A549 (cell line): ENCODE results near the gene AMFR. TPM values are rescaled to one million over a fixed set of nuclear protein-coding genes. Genes with fewer than 3 reads are reported as not detected.

Source experiments
- ATAC-seq, 2 experiments: fragments of 200-7000 bp in 1 of 2; fragments of >200 bp in 1 of 2; cut with Nextera tagmentation in 1 of 2; cut with Tn5 transposase in 1 of 2; 3 replicates each; pipeline versions ENCODE4 v1.8.0 to v1.9.1; 2018 to 2020; ENCODE audit warnings: mild to moderate bottlenecking in 1 of 2, moderate library complexity in 1 of 2
- CTCF ChIA-PET: fragments of 300-600 bp; sonication (Branson Sonifier 250); formaldehyde crosslinking; extraction: SDS; loops from one replicate; lab custom pipeline; 2021; ENCODE audit warnings: antibody characterized with exemption, inconsistent platforms; lab: Yijun Ruan, JAX
- POLR2A ChIA-PET: fragments of 350-600 bp; formaldehyde crosslinking; extraction: SDS; loops from one replicate; lab custom pipeline; 2021; ENCODE audit warnings: antibody characterized with exemption, inconsistent platforms; lab: Yijun Ruan, JAX
- DNase-seq, 2 experiments: peaks; one replicate each; pipeline versions ENCODE4 v3.0.0 to v3.0.0-alpha.2; 2011 to 2016; ENCODE audit warnings: low read depth in 1 of 2, low spot score in 1 of 2
- FAIRE-seq: peaks from 2 replicates; lab custom pipeline; 2011; peaks lifted over from hg19 to GRCh38; lab: Jason Lieb, UNC
- H3K27ac ChIP-seq, 2 experiments: fragments of >200 bp; sonication (Bioruptor Twin); formaldehyde crosslinking; 3 replicates each; pipeline ENCODE4 v1.5.1; 2016 to 2017
- H3K4me1 ChIP-seq: fragments of >200 bp; sonication (Bioruptor Twin); formaldehyde crosslinking; 3 replicates; pipeline ENCODE4 v1.6.1; 2016
- H3K4me2 ChIP-seq: fragments of >200 bp; sonication (Bioruptor Twin); formaldehyde crosslinking; 3 replicates; pipeline ENCODE4 v1.6.1; 2016
- H3K4me3 ChIP-seq: fragments of >200 bp; sonication (Bioruptor Twin); formaldehyde crosslinking; 3 replicates; pipeline ENCODE4 v1.5.1; 2016
- H3K9me3 ChIP-seq: fragments of >200 bp; sonication (Bioruptor Twin); formaldehyde crosslinking; 3 replicates; pipeline ENCODE4 v1.6.1; 2016
- CBX8 ChIP-seq: fragments of 200-600 bp; sonication (generic); IDR thresholded peaks from 2 replicates; pipeline ENCODE4 v1.6.1; 2016
- CHD2 ChIP-seq: fragments of 150-350 bp; IDR thresholded peaks from 2 replicates; pipeline ENCODE4 v1.6.1; 2014; ENCODE audit warnings: low read length; ENCODE audit not compliant: partially characterized antibody
- EHMT2 ChIP-seq: fragments of 200-600 bp; sonication (generic); IDR thresholded peaks from 2 replicates; pipeline ENCODE4 v1.6.1; 2016; ENCODE audit warnings: antibody characterized with exemption, low read depth, mild to moderate bottlenecking, moderate library complexity
- FOSB ChIP-seq: fragments of 250-450 bp; sonication (Bioruptor Pico); IDR thresholded peaks from 2 replicates; pipeline ENCODE4 v1.5.0; 2020; ENCODE audit warnings: mild to moderate bottlenecking, moderate library complexity
- FOSL2 ChIP-seq, 2 experiments: fragments of 450-650 bp in 1 of 2; fragments of >200 bp in 1 of 2; sonication (Bioruptor Twin) in 1 of 2; formaldehyde crosslinking; IDR thresholded peaks; 2 replicates each; pipeline versions ENCODE4 v1.5.0 to v1.6.1; 2016 to 2020; ENCODE audit warnings: mild to moderate bottlenecking in 1 of 2, moderate library complexity in 1 of 2
- FOXS1 ChIP-seq: fragments of 250-450 bp; sonication (Bioruptor Pico); IDR thresholded peaks from 2 replicates; pipeline ENCODE4 v1.5.0; 2020; ENCODE audit warnings: mild to moderate bottlenecking, moderate library complexity
- GATA3 ChIP-seq: IDR thresholded peaks from 2 replicates; pipeline ENCODE4 v1.6.1; 2012; ENCODE audit warnings: borderline replicate concordance
- HOXB13 ChIP-seq: fragments of 250-450 bp; sonication (Bioruptor Pico); IDR thresholded peaks from 2 replicates; pipeline ENCODE4 v1.5.0; 2020; ENCODE audit warnings: low read depth, mild to moderate bottlenecking, moderate library complexity
- HOXB5 ChIP-seq: fragments of 250-450 bp; sonication (Bioruptor Pico); IDR thresholded peaks from 2 replicates; pipeline ENCODE4 v1.5.0; 2020; ENCODE audit warnings: mild to moderate bottlenecking, moderate library complexity
- JUN ChIP-seq, 2 experiments: fragments of >200 bp; sonication (Bioruptor Twin); formaldehyde crosslinking; IDR thresholded peaks; 2 replicates in 1 of 2; 3 replicates in 1 of 2; pipeline ENCODE4 v1.6.1; 2016 to 2017
- KDM5A ChIP-seq: fragments of 200-600 bp; sonication (generic); IDR thresholded peaks from 2 replicates; pipeline ENCODE4 v1.6.1; 2016; ENCODE audit warnings: antibody characterized with exemption, mild to moderate bottlenecking
- MAFK ChIP-seq: fragments of 450-650 bp; IDR thresholded peaks from 2 replicates; pipeline ENCODE4 v1.6.1; 2014; ENCODE audit not compliant: partially characterized antibody
- MYC ChIP-seq: IDR thresholded peaks from 2 replicates; pipeline ENCODE4 v1.6.1; 2012; ENCODE audit warnings: mild to moderate bottlenecking, inconsistent platforms, low read length, improper control_type of control experiment, borderline replicate concordance
- NPAS2 ChIP-seq: fragments of 250-450 bp; sonication (Bioruptor Pico); IDR thresholded peaks from 2 replicates; pipeline ENCODE4 v1.8.0; 2022; ENCODE audit warnings: mild to moderate bottlenecking, moderate library complexity, borderline replicate concordance
- NR3C1 ChIP-seq: fragments of >200 bp; sonication (Bioruptor Twin); formaldehyde crosslinking; IDR thresholded peaks from 3 replicates; pipeline ENCODE4 v1.6.1; 2017
- POLR2A ChIP-seq: IDR thresholded peaks from 2 replicates; pipeline ENCODE4 v1.6.1; 2012; ENCODE audit warnings: mild to moderate bottlenecking, low read length
- RAD21 ChIP-seq, 2 experiments: fragments of >200 bp in 1 of 2; sonication (Bioruptor Twin) in 1 of 2; formaldehyde crosslinking in 1 of 2; IDR thresholded peaks in 1 of 2; conservative IDR thresholded peaks in 1 of 2; 2 replicates in 1 of 2; 3 replicates in 1 of 2; pipeline ENCODE4 v1.6.1; 2012 to 2018; ENCODE audit warnings: inconsistent platforms in 1 of 2
- RCOR1 ChIP-seq: fragments of 150-350 bp; IDR thresholded peaks from 2 replicates; pipeline ENCODE4 v1.6.1; 2014; ENCODE audit warnings: antibody characterized with exemption, low read length, low read depth
- RFX5 ChIP-seq: fragments of 450-650 bp; IDR thresholded peaks from 2 replicates; pipeline ENCODE4 v1.7.1; 2014; ENCODE audit warnings: antibody characterized with exemption, mild to moderate bottlenecking, moderate library complexity
- RNF2 ChIP-seq: fragments of 200-600 bp; sonication (generic); IDR thresholded peaks from 2 replicates; pipeline ENCODE4 v1.6.1; 2016; ENCODE audit warnings: low read depth, mild to moderate bottlenecking, antibody characterized with exemption, moderate library complexity, borderline replicate concordance
- TP53 ChIP-seq: fragments of 250-450 bp; sonication (Bioruptor Pico); IDR thresholded peaks from 2 replicates; pipeline ENCODE4 v1.5.0; 2021; ENCODE audit warnings: mild to moderate bottlenecking, moderate library complexity
- ZSCAN20 ChIP-seq: fragments of 250-450 bp; sonication (Bioruptor Pico); IDR thresholded peaks from 2 replicates; pipeline ENCODE4 v1.8.0; 2022; ENCODE audit warnings: mild to moderate bottlenecking, moderate library complexity
- WGBS: methylation state at CpG from one replicate; pipeline ENCODE4 v1.1.6; 2017; ENCODE audit errors: missing lambda C conversion rate; 5-methylcytosine and 5-hydroxymethylcytosine counted together
- polyA plus RNA-seq, 4 experiments: library from polyadenylated mRNA; depleted of rRNA in 3 of 4; stranded (reverse); fragments of >200 nt; fragmentation: RNase III in 1 of 4; extraction: RNeasy Plus Mini Kit Qiagen cat#74134 plus additional on column Dnase treatment in 1 of 4; gene quantifications; 2 replicates in 3 of 4; 3 replicates in 1 of 4; pipeline ENCODE4 v1.2.3, GENCODE V29; 2011 to 2017
- TF ChIP-seq, protein P1 (sequence below): fragments of 250-450 bp; sonication (Bioruptor Pico); IDR thresholded peaks from 2 replicates; pipeline ENCODE4 v1.5.0; 2021; ENCODE audit warnings: mild to moderate bottlenecking, moderate library complexity, borderline replicate concordance
- TF ChIP-seq, protein P2 (sequence below): fragments of 200-600 bp; sonication (generic); IDR thresholded peaks from 2 replicates; pipeline ENCODE4 v1.6.1; 2016; ENCODE audit warnings: antibody characterized with exemption, mild to moderate bottlenecking, moderate library complexity
- TF ChIP-seq, protein P3 (sequence below): IDR thresholded peaks from 2 replicates; pipeline ENCODE4 v1.6.1; 2012

AMFR gene
- polyA plus RNA-seq, 2 of the 4 experiments (the other 2 are of a cell fraction), result 68.9 to 88.5 TPM

GRCh38 chr16:56355221-56355620 lies 70.1 kb downstream of the AMFR start (continued):
- TF ChIP-seq, protein P1, sequence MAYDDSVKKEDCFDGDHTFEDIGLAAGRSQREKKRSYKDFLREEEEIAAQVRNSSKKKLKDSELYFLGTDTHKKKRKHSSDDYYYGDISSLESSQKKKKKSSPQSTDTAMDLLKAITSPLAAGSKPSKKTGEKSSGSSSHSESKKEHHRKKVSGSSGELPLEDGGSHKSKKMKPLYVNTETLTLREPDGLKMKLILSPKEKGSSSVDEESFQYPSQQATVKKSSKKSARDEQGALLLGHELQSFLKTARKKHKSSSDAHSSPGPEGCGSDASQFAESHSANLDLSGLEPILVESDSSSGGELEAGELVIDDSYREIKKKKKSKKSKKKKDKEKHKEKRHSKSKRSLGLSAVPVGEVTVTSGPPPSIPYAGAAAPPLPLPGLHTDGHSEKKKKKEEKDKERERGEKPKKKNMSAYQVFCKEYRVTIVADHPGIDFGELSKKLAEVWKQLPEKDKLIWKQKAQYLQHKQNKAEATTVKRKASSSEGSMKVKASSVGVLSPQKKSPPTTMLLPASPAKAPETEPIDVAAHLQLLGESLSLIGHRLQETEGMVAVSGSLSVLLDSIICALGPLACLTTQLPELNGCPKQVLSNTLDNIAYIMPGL (CRISPR knock-in tag), result no peak
- TF ChIP-seq HOXB5 (CRISPR knock-in tag) (no peak), NPAS2 (no peak), RFX5 (no peak), FOSB (CRISPR knock-in tag) (no peak), ZSCAN20 (CRISPR knock-in tag) (no peak)

GRCh38 chr16:56354746-56355145 lies 70.6 kb downstream of the AMFR start:
- peaks cover 12% of the 10 kb centered on the region for H3K4me1 ChIP-seq
- FAIRE-seq (no peak), DNase-seq (no peak), ATAC-seq (no peak)
- POLR2A ChIA-PET, result no interaction called here
- H3K4me3 ChIP-seq, result no peak overlapping the region
- H3K4me2 ChIP-seq, result no peak overlapping the region
- TF ChIP-seq, protein P2, sequence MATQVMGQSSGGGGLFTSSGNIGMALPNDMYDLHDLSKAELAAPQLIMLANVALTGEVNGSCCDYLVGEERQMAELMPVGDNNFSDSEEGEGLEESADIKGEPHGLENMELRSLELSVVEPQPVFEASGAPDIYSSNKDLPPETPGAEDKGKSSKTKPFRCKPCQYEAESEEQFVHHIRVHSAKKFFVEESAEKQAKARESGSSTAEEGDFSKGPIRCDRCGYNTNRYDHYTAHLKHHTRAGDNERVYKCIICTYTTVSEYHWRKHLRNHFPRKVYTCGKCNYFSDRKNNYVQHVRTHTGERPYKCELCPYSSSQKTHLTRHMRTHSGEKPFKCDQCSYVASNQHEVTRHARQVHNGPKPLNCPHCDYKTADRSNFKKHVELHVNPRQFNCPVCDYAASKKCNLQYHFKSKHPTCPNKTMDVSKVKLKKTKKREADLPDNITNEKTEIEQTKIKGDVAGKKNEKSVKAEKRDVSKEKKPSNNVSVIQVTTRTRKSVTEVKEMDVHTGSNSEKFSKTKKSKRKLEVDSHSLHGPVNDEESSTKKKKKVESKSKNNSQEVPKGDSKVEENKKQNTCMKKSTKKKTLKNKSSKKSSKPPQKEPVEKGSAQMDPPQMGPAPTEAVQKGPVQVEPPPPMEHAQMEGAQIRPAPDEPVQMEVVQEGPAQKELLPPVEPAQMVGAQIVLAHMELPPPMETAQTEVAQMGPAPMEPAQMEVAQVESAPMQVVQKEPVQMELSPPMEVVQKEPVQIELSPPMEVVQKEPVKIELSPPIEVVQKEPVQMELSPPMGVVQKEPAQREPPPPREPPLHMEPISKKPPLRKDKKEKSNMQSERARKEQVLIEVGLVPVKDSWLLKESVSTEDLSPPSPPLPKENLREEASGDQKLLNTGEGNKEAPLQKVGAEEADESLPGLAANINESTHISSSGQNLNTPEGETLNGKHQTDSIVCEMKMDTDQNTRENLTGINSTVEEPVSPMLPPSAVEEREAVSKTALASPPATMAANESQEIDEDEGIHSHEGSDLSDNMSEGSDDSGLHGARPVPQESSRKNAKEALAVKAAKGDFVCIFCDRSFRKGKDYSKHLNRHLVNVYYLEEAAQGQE, result no peak
- TF ChIP-seq ZSCAN20 (CRISPR knock-in tag) (no peak), CBX8 (no peak), JUN (IDR thresholded peaks at IDR 0.05) (no peak), MAFK (no peak), TP53 (CRISPR knock-in tag) (no peak), RCOR1 (no peak), NR3C1 (no peak)
- TF ChIP-seq, all 56 proteins: peak for 0
- no peak overlapping the region for H3K27ac ChIP-seq
- 88% methylated on average over 17 of the region's 17 CpGs for WGBS
- CTCF ChIA-PET, result interaction anchor here (1.0 to 5.7 kb wide), 5 partner anchors 9 to 347 kb away, joined by 3 to 87 read pairs (median 14); no protein-coding TSS in a partner anchor
- H3K9me3 ChIP-seq, result no peaks in the 10 kb centered on the region

- FAIRE-seq (no peak), DNase-seq (no peak), ATAC-seq (no peak)
- WGBS, result 96% methylated on average over 7 of the region's 7 CpGs
- Histone ChIP-seq H3K4me2 (no peak overlapping the region), H3K27ac (no peak overlapping the region), H3K4me3 (no peak overlapping the region), H3K9me3 (no peaks in the 10 kb centered on the region), H3K4me1 (peaks cover 12% of the 10 kb centered on the region)
- TF ChIP-seq, protein P3, sequence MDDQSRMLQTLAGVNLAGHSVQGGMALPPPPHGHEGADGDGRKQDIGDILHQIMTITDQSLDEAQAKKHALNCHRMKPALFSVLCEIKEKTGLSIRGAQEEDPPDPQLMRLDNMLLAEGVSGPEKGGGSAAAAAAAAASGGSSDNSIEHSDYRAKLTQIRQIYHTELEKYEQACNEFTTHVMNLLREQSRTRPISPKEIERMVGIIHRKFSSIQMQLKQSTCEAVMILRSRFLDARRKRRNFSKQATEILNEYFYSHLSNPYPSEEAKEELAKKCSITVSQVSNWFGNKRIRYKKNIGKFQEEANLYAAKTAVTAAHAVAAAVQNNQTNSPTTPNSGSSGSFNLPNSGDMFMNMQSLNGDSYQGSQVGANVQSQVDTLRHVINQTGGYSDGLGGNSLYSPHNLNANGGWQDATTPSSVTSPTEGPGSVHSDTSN, result no peak
- TF ChIP-seq HOXB13 (CRISPR knock-in tag) (no peak), CHD2 (no peak), HOXB5 (CRISPR knock-in tag) (no peak), ZSCAN20 (CRISPR knock-in tag) (no peak), FOXS1 (CRISPR knock-in tag) (no peak), RCOR1 (no peak), POLR2A (no peak), RAD21 (conservative IDR thresholded peaks at IDR 0.05 in 1 of 2, IDR thresholded peaks at IDR 0.05 in 1 of 2) (no peak), RFX5 (no peak), KDM5A (no peak), FOSL2 (IDR thresholded peaks at IDR 0.05) (no peak), FOSL2 (CRISPR knock-in tag; IDR thresholded peaks at IDR 0.05) (no peak), MYC (no peak), EHMT2 (no peak), GATA3 (no peak), RNF2 (no peak)
- TF ChIP-seq, protein P1 (CRISPR knock-in tag), result no peak
- POLR2A ChIA-PET, result no interaction called here
- CTCF ChIA-PET, result interaction anchor here (1.5 to 5.7 kb wide), 2 partner anchors 22 to 35 kb away, joined by 5 to 87 read pairs; no protein-coding TSS in a partner anchor
These were observed 71.3 kb downstream of the AMFR start for GRCh38 chr16:56354016-56354415.
